GM19438 (cell line): ENCODE results near the gene ZWINT.

ENCODE experiments used
- ATAC-seq: cut with Tn5 transposase; IDR thresholded peaks from one replicate; pipeline ENCODE4 v1.9.1; 2021; ENCODE audit warnings: low read depth; ENCODE audit not compliant: unreplicated experiment

The ZWINT gene

DNA sequence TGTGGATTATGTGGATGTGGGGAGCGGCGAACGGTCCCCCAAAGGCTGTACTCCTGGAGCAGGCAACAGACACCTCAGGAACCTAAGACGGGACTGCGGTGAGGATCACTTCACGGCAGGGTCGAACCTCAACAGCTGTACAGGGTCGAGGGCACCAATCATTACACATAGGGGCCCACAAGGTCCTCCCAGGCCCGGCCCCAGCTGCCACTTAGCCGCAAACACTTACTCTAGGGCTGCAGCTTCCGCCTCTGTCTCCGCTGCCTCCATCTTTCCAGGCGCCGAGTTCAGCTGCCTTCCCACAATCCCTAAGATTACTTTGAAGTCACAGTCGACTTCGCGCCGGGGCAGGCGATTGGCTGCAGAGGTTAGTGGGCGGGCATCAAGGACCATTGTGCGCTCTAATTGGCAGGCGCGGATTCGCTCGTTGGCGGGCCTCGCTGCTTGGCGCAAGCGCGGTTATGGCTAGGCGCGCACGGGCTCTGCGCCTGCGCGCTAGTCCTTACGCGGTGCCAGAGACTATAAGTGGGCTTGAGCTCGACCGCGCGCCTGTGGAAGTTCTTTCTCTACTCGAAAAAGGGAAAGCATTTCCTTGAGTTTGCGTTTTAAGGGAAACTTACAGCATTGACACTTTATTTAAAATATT, at the start of gene ZWINT:
Gene ZWINT, minus strand, starts transcription at position 293 of the 646 bp plus-strand sequence. Its CDS starts 23 bp downstream, at position 270.
- peak; percentile 98 for ATAC-seq

DNA sequence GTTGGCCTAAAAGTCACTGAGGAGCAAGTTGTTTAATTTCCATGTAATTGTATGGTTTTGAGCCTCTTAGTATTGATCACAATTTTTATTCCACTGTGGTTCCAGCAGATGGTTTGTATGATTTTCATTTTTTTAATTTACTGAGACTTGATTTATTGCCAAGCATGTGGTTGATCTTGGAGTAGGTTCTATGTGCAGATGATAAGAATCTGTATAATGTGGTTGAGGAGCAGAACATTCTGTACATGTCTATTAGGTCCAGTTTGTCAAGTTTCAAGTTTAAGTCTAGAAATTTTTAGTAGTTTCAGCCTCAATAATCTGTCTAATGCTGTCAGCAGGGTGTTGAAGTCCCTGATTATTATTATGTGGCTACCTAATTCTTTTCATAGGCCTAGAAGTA, 22.7 kb upstream of the ZWINT start:
- ATAC-seq: no peak

GRCh38 chr10:56370217-56371113, 9.4 kb upstream of the ZWINT start:
- ATAC-seq: no peak

DNA sequence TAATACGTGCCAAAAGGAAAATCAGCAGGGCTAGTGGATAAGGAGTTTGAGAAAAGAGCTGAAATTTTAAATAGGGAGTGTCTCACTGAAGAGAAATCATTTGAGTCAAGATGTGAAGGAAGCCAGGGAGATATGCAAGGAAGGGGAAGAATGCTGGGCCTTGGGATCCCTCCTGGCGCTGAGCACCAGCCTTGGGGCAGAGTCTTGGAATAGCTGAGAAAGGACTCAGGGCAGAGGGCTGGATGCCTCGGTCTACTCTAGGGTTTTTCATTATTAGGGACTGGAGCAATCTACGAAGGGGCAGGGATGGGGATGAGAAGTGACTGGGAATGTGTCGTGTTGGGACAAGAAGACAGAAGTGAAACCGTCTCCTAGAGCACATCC, 484 bp downstream of the ZWINT start:
- no peak for ATAC-seq

- ATAC-seq: no peak
Observed at GRCh38 chr10:56359837-56360236, 1.2 kb downstream of the ZWINT start.

DNA sequence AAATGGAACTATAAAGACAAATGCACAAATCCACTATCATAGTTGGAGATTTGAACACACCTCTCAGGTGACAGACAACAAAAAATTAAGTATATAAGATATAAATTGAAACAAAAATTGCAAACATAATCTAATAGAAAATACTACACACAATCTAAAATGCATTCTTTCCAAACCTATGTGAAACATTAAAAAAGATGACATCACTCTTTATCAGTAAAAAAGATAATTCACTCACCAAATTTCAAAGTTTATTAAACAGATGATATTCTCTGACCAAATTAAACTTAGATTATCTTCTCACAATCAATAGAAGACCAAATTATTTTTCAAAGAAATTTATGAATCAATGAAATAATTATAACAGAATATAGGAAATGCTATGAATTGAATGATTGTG, 4.0 kb downstream of the ZWINT start:
- no peak for ATAC-seq

DNA sequence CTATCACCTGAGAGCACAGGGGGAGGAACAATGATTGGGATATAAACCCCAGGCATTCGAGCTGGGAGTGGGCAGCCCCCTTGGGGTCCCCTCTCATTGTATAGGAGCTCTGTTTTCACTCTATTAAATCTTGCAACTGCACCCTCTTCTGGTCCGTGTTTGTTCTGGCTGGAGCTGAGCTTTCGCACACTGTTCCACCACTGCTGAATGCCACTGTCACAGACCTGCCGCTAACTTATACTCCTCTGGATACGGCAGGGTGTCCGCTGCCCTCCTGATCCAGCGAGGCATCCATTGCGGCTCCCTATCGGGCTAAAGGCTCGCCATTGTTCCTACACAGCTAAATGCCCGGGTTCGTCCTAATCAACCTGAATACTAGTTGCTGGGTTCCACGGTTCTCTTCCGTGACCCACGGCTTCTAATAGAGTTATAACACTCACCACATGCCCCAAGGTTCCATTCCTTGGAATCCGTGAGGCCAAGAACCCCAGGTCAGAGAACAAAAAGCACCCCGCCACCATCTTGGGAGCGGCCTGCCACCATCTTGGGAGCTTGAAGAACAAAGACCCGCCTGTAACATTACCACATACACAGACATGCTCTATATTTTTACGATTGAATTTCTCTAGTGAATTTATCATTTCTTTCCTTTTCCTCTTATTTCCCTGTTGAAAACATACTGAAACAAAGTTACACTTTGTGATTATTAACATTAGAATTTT, 9.0 kb downstream of the ZWINT start:
- no peak for ATAC-seq

GRCh38 chr10:56349611-56350010, 11.4 kb downstream of the ZWINT start:
- ATAC-seq: no peak

DNA sequence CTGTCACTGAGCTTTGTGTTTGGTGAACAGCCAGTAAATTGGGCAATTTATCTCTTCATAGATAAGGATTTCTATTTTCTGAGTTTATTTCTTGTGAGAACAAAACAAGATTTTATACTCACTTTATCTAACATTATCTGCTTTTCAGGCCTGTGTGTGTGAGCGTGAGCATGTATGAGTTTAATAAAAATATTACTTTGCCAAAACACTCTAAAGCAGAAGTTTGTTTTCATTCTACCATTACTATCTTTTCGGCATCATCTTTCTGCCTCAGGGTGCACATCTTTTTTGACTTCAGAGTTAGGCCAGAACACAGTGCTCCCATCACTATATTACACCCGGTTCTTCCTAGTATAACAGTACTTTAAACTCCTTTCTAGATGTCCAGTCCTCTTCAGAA, 13.0 kb downstream of the ZWINT start:
- no peak for ATAC-seq

DNA sequence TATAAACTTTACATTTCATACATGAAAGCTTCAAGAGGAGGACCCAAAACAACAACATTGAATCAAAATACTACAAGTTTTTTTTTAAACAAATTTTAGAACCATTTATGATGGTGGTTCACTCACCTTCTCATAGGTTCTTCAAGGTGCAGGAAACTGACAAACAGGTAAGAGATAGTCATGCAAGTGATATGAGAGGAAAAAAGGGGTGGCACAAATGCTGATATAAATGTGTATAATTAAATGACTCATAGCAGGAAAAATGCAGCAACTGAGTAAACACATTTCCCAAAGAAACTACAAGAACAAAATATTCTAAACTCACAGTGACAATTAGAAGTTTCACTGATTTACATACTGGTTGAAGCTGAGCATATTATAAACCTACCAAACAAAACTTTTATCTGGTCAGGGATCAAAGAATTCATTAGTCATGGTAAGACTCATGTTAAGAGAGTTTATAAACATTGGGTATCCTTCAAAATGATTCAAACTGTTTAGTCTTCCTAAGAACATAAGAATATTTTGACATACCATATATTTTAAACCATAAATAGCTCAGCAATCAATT, 14.1 kb downstream of the ZWINT start:
- ATAC-seq: no peak

DNA sequence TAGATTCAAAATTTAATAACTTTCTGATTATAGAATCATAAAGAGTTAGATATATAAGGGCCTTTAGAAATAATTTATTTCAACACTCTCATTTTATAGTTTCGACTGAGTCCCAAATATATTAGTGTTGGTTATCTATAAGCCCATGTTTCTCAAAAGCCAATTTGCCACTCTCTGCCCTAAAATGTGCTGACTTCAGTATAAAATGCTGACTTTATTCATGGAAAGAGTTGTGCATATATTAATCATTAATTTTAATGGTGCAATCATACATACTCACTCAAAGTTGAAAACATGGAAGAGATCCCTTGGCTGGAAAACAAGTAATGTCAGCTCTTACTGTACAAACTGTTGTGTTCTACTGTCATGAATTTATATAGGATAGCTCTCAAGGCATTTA, 19.4 kb downstream of the ZWINT start:
- no peak for ATAC-seq

DNA sequence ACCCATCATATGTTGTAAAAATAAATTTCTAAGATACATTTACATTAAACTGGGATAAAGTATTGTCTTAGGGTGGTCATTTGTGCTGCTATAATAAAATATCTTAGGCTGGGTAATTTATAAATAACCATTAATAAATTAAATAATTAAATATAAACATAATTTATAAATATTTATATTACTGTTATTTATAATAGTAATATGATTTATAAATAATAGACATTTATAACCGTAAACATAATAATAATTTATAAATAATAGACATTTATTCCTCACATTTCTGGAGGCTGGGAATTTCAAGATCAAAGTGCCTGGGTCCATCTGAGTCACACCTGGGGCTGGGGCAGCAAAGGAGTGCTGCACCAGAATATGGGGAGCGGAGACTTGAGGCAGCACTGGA, 31.1 kb downstream of the ZWINT start:
- ATAC-seq: no peak

DNA sequence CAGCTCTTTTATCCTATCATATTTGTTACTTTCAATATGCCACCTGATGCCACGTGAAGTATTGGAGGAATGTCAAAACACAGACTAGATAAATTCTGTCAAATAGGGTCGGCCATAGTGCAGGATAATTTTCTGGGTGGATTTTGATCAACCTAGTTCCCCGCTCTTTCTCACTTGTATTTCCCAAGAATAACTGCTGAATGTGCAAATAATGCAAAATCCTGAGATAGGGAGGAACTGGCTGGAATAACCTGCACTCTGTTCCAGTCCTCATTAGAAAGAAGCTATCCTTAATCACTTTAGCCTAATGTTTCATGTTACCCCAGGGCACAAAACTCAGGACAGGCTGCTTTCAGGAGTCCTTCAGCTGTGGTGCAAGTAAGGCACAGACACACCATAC, 33.9 kb downstream of the ZWINT start:
- ATAC-seq: no peak

GRCh38 chr10:56319386-56319785, 41.7 kb downstream of the ZWINT start:
- peak; percentile 93 for ATAC-seq

- peak; percentile 32 for ATAC-seq
Observed at GRCh38 chr10:56318816-56319215, 42.2 kb downstream of the ZWINT start.

DNA sequence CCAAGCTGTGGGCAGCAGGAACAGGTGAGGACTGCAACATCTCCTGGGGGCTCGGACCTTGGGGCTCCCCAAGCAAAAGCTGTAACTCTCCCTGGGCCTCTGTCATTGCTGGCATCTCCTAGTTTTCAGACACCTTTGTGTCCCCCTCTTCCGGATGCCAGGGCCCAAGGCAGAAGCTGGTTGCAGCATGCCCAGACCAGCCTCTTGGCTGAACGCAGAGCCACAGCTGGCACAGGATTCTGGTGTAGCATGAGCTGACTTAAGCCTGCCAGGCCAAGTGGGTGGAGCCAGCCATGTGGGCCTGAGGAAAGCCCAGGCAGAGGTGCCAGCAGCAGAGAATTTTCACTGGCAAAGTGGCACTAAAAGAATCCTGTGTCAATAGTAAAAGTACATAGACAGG, 43.5 kb downstream of the ZWINT start:
- ATAC-seq: no peak

DNA sequence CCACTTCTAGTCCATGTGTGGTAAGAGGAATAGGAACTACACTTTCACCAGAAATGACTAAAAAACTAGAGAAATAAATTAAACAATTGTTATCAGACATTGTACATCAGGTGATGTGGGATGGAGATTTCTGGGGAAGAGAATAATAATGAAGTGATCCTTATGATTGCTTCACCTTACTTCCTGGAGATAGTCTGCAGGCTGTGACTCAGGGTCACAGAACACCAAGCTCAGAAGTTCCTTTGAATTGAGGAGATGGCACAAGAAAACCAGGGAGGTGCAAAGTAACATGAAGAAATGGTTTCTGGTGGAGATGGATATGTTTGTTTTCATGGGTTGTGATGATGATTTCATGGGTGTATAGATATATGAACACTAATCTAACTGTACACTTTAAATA, 44.5 kb downstream of the ZWINT start:
- ATAC-seq: no peak
